ENCODE data around the gene SLK.

Gene SLK

GRCh38 chr10:104053201-104053600, 86.3 kb downstream of the SLK start:
- no peak for DNase-seq (ENCODE audit: low read depth, low spot score)

- DNase-seq (ENCODE audit: low read depth, low spot score) = no peak
Measured at GRCh38 chr10:104054430-104054829, 87.5 kb downstream of the SLK start.

GRCh38 chr10:104056619-104057273, 89.8 kb downstream of the SLK start:
- no peak for DNase-seq (ENCODE audit: low read depth, low spot score)

GRCh38 chr10:104057717-104058116, 90.8 kb downstream of the SLK start:
- DNase-seq (ENCODE audit: low read depth, low spot score) = no peak

GRCh38 chr10:104059364-104059763, 92.4 kb downstream of the SLK start:
- DNase-seq (ENCODE audit: low read depth, low spot score) = no peak

GRCh38 chr10:104061196-104061595, 94.3 kb downstream of the SLK start:
- DNase-seq (ENCODE audit: low read depth, low spot score) = no peak

GRCh38 chr10:104065748-104066147, 98.8 kb downstream of the SLK start:
- no peak for DNase-seq (ENCODE audit: low read depth, low spot score)

- no peak for DNase-seq (ENCODE audit: low read depth, low spot score)
Measured at GRCh38 chr10:104066945-104067344, 100.0 kb downstream of the SLK start.

GRCh38 chr10:104067525-104067924, 100.6 kb downstream of the SLK start:
- no peak for DNase-seq (ENCODE audit: low read depth, low spot score)

- DNase-seq (ENCODE audit: low read depth, low spot score) = no peak
Measured at GRCh38 chr10:104069613-104070012, 102.7 kb downstream of the SLK start.

- DNase-seq (ENCODE audit: low read depth, low spot score) = no peak
Measured at GRCh38 chr10:104072786-104073185, 105.8 kb downstream of the SLK start.

GRCh38 chr10:104074505-104074904, 107.6 kb downstream of the SLK start:
- DNase-seq (ENCODE audit: low read depth, low spot score) = no peak

GRCh38 chr10:104076743-104077160, 109.8 kb downstream of the SLK start:
- no peak for DNase-seq (ENCODE audit: low read depth, low spot score)

GRCh38 chr10:104077247-104077646, 110.3 kb downstream of the SLK start:
- DNase-seq (ENCODE audit: low read depth, low spot score) = no peak

GRCh38 chr10:104077663-104078151, 110.8 kb downstream of the SLK start:
- DNase-seq (ENCODE audit: low read depth, low spot score) = no peak

Measured in activated naive CD8-positive, alpha-beta T cell treated with anti-CD3 and anti-CD28 coated beads, Interleukin-2, amount 50 U/mL, for 16 hours (primary cell).